ENCODE measurements around the gene SNRPB. TPM values are rescaled to one million over a fixed set of nuclear protein-coding genes. Genes with fewer than 3 reads are reported as not detected.

SNRPB gene
- polyA plus RNA-seq, 4 donors: 147 to 316 (median 179) TPM

DNA sequence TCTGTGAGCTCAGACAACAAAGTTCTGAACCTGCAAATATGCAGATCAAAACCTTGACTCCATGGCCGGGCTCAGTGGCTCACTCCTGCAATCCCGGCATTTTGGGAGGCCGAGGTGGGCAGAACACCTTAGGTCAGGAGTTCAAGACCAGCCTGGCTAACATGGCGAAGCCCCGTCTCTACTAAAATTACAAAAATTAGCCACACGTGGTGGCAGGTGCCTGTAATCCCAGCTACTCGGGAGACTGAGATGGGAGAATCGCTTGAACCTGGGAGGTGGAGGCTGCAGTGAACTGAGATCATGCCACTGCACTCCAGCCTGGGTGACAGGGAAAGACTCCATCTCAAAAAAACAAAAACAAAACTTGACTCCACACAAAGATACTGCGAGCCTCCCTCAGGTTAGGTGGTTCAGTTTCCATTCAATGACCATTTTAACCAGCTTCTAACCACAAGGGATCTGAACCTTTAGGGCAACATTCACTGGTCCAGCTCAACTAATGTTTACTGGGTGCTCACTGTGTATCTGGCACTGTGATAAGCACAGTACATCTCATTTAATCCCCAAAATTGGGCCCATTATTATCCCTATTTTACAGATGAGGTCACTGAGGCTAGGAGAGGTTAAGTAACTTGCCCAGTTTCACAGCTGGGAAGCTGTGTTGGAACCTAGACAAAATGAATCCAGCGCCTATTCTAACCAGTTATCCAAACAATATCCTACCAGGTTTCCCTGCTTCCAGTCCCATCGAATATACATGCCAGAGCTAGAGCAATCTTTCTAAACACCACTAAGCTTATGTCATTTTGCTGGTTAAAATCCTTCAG is 1.8 kb downstream of the SNRPB start:
- Histone ChIP-seq H3K9me3 (ENCODE audit: control insufficient read depth in 2 of 2, insufficient read depth in 1 of 2, low read depth in 1 of 2, low read length in 1 of 2) (no peaks in the 10 kb centered on the region), H3K27ac (ENCODE audit: low read depth in 1 of 3, low read length in 2 of 3) (no peak overlapping the region), H3K27me3 (ENCODE audit: control insufficient read depth in 3 of 3, insufficient read depth in 3 of 3, low read length in 3 of 3) (no peaks in the 10 kb centered on the region), H3K36me3 (ENCODE audit: control insufficient read depth in 3 of 3, insufficient read depth in 2 of 3, low read depth in 1 of 3, low read length in 3 of 3) (peaks cover 18 to 26% (median 20%) of the 10 kb centered on the region in 3 donors), H3K4me3 (ENCODE audit: low read depth in 1 of 3, low read length in 3 of 3) (peak overlapping the region; percentile 1 to 97 (median 73)), H3K4me1 (ENCODE audit: control insufficient read depth in 3 of 3, insufficient read depth in 2 of 3, low read depth in 1 of 3, low read length in 2 of 3) (peaks cover 0 to 3% (median 0%) of the 10 kb centered on the region in 3 donors)
- FAIRE-seq: no peak
- 41 to 62% (median 51%) methylated on average over 11 of the region's 11 CpGs for WGBS, 3 donors
- DNase-seq: no peak

DNA sequence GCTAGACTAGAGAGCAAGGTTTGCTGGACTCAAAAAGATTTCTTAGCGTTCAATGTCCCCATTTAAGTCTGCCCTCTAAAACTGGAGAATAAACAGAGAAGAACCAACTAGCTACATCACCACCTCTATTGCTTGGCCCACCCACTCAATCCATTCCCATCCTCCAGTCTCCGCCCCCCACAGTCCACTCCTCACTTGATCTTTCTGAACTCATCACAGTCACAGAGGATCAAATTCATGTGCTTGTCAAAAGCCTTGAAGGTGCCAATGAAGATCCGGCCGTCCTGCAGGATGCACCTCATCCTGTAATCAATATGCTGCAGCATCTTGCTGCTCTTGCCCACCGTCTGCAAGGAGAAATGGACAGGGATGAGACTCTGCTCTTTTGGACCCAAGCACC is 3.2 kb downstream of the SNRPB start:
- H3K27ac ChIP-seq (ENCODE audit: low read depth in 1 of 3, low read length in 2 of 3): no peak overlapping the region
- peaks cover 0 to 3% (median 0%) of the 10 kb centered on the region in 3 donors for H3K4me1 ChIP-seq (ENCODE audit: control insufficient read depth in 3 of 3, insufficient read depth in 2 of 3, low read depth in 1 of 3, low read length in 2 of 3)
- 78 to 88% (median 85%) methylated on average over 5 of the region's 5 CpGs for WGBS, 3 donors
- H3K4me3 ChIP-seq (ENCODE audit: low read depth in 1 of 3, low read length in 3 of 3): no peak overlapping the region
- H3K27me3 ChIP-seq (ENCODE audit: control insufficient read depth in 3 of 3, insufficient read depth in 3 of 3, low read length in 3 of 3): no peaks in the 10 kb centered on the region
- no peaks in the 10 kb centered on the region for H3K9me3 ChIP-seq (ENCODE audit: control insufficient read depth in 2 of 2, insufficient read depth in 1 of 2, low read depth in 1 of 2, low read length in 1 of 2)
- no peak for DNase-seq
- FAIRE-seq: no peak
- peaks cover 30 to 37% (median 34%) of the 10 kb centered on the region in 3 donors for H3K36me3 ChIP-seq (ENCODE audit: control insufficient read depth in 3 of 3, insufficient read depth in 2 of 3, low read depth in 1 of 3, low read length in 3 of 3)

- Histone ChIP-seq H3K9me3 (ENCODE audit: control insufficient read depth in 2 of 2, insufficient read depth in 1 of 2, low read depth in 1 of 2, low read length in 1 of 2) (no peaks in the 10 kb centered on the region), H3K27me3 (ENCODE audit: control insufficient read depth in 3 of 3, insufficient read depth in 3 of 3, low read length in 3 of 3) (no peaks in the 10 kb centered on the region), H3K27ac (ENCODE audit: low read depth in 1 of 3, low read length in 2 of 3) (no peak overlapping the region), H3K4me1 (ENCODE audit: control insufficient read depth in 3 of 3, insufficient read depth in 2 of 3, low read depth in 1 of 3, low read length in 2 of 3) (peaks cover 0 to 3% (median 0%) of the 10 kb centered on the region in 3 donors), H3K4me3 (ENCODE audit: low read depth in 1 of 3, low read length in 3 of 3) (no peak overlapping the region), H3K36me3 (ENCODE audit: control insufficient read depth in 3 of 3, insufficient read depth in 2 of 3, low read depth in 1 of 3, low read length in 3 of 3) (peaks cover 43 to 52% (median 44%) of the 10 kb centered on the region in 3 donors)
- FAIRE-seq (no peak), DNase-seq (no peak)
- 94 to 96% (median 95%) methylated on average over 6 of the region's 6 CpGs for WGBS, 3 donors
Measured at GRCh38 chr20:2465100-2465499, 5.5 kb downstream of the SNRPB start.

DNA sequence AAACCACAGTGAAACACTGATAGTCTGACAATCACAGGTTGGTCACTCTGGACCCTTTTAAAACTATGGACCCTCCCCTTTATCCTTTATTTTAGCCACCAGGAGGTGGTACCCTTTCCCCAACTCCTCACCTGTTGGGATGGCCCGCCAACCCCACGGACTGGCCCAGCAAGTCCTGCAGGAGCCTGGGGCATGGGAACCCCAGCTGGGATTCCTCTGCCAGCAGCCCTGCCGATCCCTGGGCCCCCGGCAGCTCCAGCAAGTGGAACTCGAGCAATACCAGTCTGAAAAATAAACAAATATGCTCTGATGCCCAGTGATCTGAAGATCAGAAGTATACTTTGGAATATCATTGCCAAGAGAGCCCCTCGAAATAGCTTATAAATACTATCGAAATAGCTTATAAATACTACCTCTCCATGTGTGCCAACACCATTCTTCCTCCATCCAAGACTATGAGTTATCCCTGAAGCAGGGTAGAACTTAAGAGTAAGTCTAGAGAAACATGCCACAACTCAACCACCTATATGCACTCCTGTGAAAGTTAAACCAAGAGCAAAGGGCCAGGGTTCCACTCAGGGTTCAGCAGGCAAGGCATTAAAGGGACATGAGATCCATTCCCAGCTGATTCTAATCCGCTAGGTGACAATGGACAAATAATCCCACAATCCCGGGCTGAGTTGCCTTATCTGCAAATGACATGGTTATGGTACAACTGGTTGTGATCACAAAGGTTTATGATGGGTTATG is 6.8 kb downstream of the SNRPB start:
- H3K36me3 ChIP-seq (ENCODE audit: control insufficient read depth in 3 of 3, insufficient read depth in 2 of 3, low read depth in 1 of 3, low read length in 3 of 3): peaks cover 47 to 54% (median 48%) of the 10 kb centered on the region in 3 donors
- H3K27me3 ChIP-seq (ENCODE audit: control insufficient read depth in 3 of 3, insufficient read depth in 3 of 3, low read length in 3 of 3): no peaks in the 10 kb centered on the region
- peaks cover 0 to under 1% (median 0%) of the 10 kb centered on the region in 3 donors for H3K4me1 ChIP-seq (ENCODE audit: control insufficient read depth in 3 of 3, insufficient read depth in 2 of 3, low read depth in 1 of 3, low read length in 2 of 3)
- no peak overlapping the region for H3K27ac ChIP-seq (ENCODE audit: low read depth in 1 of 3, low read length in 2 of 3)
- 72 to 88% (median 83%) methylated on average over 9 of the region's 9 CpGs for WGBS, 3 donors
- FAIRE-seq (no peak), DNase-seq (peak in 1 of 2 donors; percentile 20)
- no peak overlapping the region for H3K4me3 ChIP-seq (ENCODE audit: low read depth in 1 of 3, low read length in 3 of 3)
- H3K9me3 ChIP-seq (ENCODE audit: control insufficient read depth in 2 of 2, insufficient read depth in 1 of 2, low read depth in 1 of 2, low read length in 1 of 2): no peaks in the 10 kb centered on the region

- Histone ChIP-seq H3K27ac (ENCODE audit: low read depth in 1 of 3, low read length in 2 of 3) (no peak overlapping the region), H3K36me3 (ENCODE audit: control insufficient read depth in 3 of 3, insufficient read depth in 2 of 3, low read depth in 1 of 3, low read length in 3 of 3) (peaks cover 42 to 53% (median 48%) of the 10 kb centered on the region in 3 donors), H3K4me3 (ENCODE audit: low read depth in 1 of 3, low read length in 3 of 3) (no peak overlapping the region), H3K9me3 (ENCODE audit: control insufficient read depth in 2 of 2, insufficient read depth in 1 of 2, low read depth in 1 of 2, low read length in 1 of 2) (no peaks in the 10 kb centered on the region), H3K4me1 (ENCODE audit: control insufficient read depth in 3 of 3, insufficient read depth in 2 of 3, low read depth in 1 of 3, low read length in 2 of 3) (no peaks in the 10 kb centered on the region), H3K27me3 (ENCODE audit: control insufficient read depth in 3 of 3, insufficient read depth in 3 of 3, low read length in 3 of 3) (no peaks in the 10 kb centered on the region)
- FAIRE-seq (no peak), DNase-seq (no peak)
- 96 to 97% (median 96%) methylated on average over 3 of the region's 3 CpGs for WGBS, 3 donors
Measured at GRCh38 chr20:2462484-2462883, 8.1 kb downstream of the SNRPB start.

GRCh38 chr20:2460752-2461424 is 9.7 kb downstream of the SNRPB start:
- H3K4me1 ChIP-seq (ENCODE audit: control insufficient read depth in 3 of 3, insufficient read depth in 2 of 3, low read depth in 1 of 3, low read length in 2 of 3): no peaks in the 10 kb centered on the region
- no peak overlapping the region for H3K4me3 ChIP-seq (ENCODE audit: low read depth in 1 of 3, low read length in 3 of 3)
- peaks cover 35 to 44% (median 41%) of the 10 kb centered on the region in 3 donors for H3K36me3 ChIP-seq (ENCODE audit: control insufficient read depth in 3 of 3, insufficient read depth in 2 of 3, low read depth in 1 of 3, low read length in 3 of 3)
- DNase-seq (no peak), FAIRE-seq (no peak)
- no peaks in the 10 kb centered on the region for H3K27me3 ChIP-seq (ENCODE audit: control insufficient read depth in 3 of 3, insufficient read depth in 3 of 3, low read length in 3 of 3)
- H3K27ac ChIP-seq (ENCODE audit: low read depth in 1 of 3, low read length in 2 of 3): no peak overlapping the region
- no peaks in the 10 kb centered on the region for H3K9me3 ChIP-seq (ENCODE audit: control insufficient read depth in 2 of 2, insufficient read depth in 1 of 2, low read depth in 1 of 2, low read length in 1 of 2)
- WGBS, 3 donors: 83 to 95% (median 93%) methylated on average over 4 of the region's 4 CpGs

DNA sequence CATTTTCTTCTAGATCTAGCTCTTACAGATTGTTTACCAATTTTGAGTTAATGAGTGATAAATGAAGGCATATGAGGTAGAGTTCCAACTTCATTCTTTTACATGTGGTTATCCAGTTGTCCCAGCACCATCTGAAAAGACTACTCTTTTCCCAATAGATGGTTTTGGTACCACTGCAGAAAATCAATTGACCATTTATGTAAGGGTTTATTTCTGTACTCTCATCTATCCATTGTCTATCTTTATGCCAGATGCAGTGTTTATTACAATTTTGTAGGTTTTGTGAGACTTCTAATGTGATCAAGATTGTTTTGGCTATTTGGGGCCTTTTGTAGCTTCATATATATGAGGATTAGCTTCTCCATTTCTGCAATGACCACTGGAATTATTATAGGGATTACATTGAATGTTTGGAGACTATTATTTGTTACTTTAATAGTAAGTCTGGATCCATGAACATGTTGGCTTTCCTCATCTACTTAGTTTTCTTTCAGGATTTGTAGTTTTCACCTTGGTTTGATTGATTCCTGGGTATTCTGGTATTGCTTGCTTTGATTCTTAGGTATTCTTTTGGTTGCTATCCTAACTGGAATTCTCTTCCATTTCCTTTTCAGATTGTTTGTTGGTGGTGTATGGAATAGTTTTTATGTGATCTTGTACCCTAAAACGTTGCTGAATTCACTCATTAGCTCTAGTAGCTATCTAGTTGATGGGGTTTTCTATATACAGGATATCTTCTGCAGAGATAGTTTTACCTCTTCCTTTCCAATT is 10.4 kb downstream of the SNRPB start:
- 25 to 53% (median 40%) methylated on average over 1 of the region's 1 CpG for whole genome bisulfite sequencing, 3 donors
- no peak overlapping the region for H3K27ac ChIP-seq (ENCODE audit: low read depth in 1 of 3, low read length in 2 of 3)
- H3K4me3 ChIP-seq (ENCODE audit: low read depth in 1 of 3, low read length in 3 of 3): no peak overlapping the region
- H3K27me3 ChIP-seq (ENCODE audit: control insufficient read depth in 3 of 3, insufficient read depth in 3 of 3, low read length in 3 of 3): no peaks in the 10 kb centered on the region
- no peaks in the 10 kb centered on the region for H3K4me1 ChIP-seq (ENCODE audit: control insufficient read depth in 3 of 3, insufficient read depth in 2 of 3, low read depth in 1 of 3, low read length in 2 of 3)
- no peaks in the 10 kb centered on the region for H3K9me3 ChIP-seq (ENCODE audit: control insufficient read depth in 2 of 2, insufficient read depth in 1 of 2, low read depth in 1 of 2, low read length in 1 of 2)
- no peak for DNase-seq
- H3K36me3 ChIP-seq (ENCODE audit: control insufficient read depth in 3 of 3, insufficient read depth in 2 of 3, low read depth in 1 of 3, low read length in 3 of 3): peaks cover 28 to 41% (median 35%) of the 10 kb centered on the region in 3 donors
- no peak for FAIRE-seq
